Natural killer cell (primary cell): ENCODE data around the gene SRRD. TPM values are rescaled to one million over a fixed set of nuclear protein-coding genes. Genes with fewer than 3 reads are reported as not detected.

Source experiments
- ATAC-seq, 3 donors: fragments of 150-1000 bp in 2 of 3; fragments of 200-7000 bp in 1 of 3; cut with Tn5 transposase; 1 replicate in 1 of 3; 2 replicates in 2 of 3; pipeline ENCODE4 v1.10.0; 2021; ENCODE audit warnings: mild to moderate bottlenecking in 2 of 3, moderate library complexity in 2 of 3
- DNase-seq, 2 donors: peaks; one replicate each; pipeline versions ENCODE4 v3.0.0 to v3.0.0-alpha.2; 2013 to 2021; ENCODE audit warnings: mixed read lengths in 1 of 2
- H3K27ac ChIP-seq: one replicate; pipeline ENCODE4 v1.5.1; 2013; ENCODE audit warnings: mild to moderate bottlenecking, low read length
- H3K27me3 ChIP-seq: one replicate; pipeline ENCODE4 v1.6.1; 2013; ENCODE audit warnings: low read length; ENCODE audit not compliant: control insufficient read depth, insufficient read depth
- H3K36me3 ChIP-seq: one replicate; pipeline ENCODE4 v1.6.1; 2013; ENCODE audit warnings: low read length; ENCODE audit not compliant: control insufficient read depth, insufficient read depth
- H3K4me1 ChIP-seq: one replicate; pipeline ENCODE4 v1.6.1; 2013; ENCODE audit warnings: low read length; ENCODE audit not compliant: control insufficient read depth, insufficient read depth
- H3K4me3 ChIP-seq: one replicate; pipeline ENCODE4 v1.5.1; 2013; ENCODE audit warnings: low read length
- H3K9me3 ChIP-seq: one replicate; pipeline ENCODE4 v1.6.1; 2013; ENCODE audit warnings: low read length; ENCODE audit not compliant: control insufficient read depth, insufficient read depth
- H3K27ac Mint-ChIP-seq, 2 donors: one replicate each; pipeline ENCODE4 v1.8.0; 2022; ENCODE audit warnings: mild to moderate bottlenecking in 2 of 2, mixed read lengths in 2 of 2, moderate library complexity in 1 of 2
- H3K27me3 Mint-ChIP-seq, 2 donors: one replicate each; pipeline ENCODE4 v1.8.0; 2022; ENCODE audit warnings: low read depth in 2 of 2, mixed read lengths in 2 of 2
- H3K36me3 Mint-ChIP-seq: one replicate; pipeline ENCODE4 v1.8.0; 2022; ENCODE audit warnings: mixed read lengths
- H3K4me1 Mint-ChIP-seq, 2 donors: one replicate each; pipeline ENCODE4 v1.8.0; 2022; ENCODE audit warnings: mixed read lengths in 2 of 2
- H3K4me3 Mint-ChIP-seq: one replicate; pipeline ENCODE4 v1.8.0; 2022; ENCODE audit warnings: mild to moderate bottlenecking, moderate library complexity, mixed read lengths
- H3K9me3 Mint-ChIP-seq, 2 donors: one replicate each; pipeline ENCODE4 v1.8.0; 2022; ENCODE audit warnings: mixed read lengths in 2 of 2
- WGBS: methylation state at CpG from one replicate; pipeline ENCODE4 v1.1.7; 2013; ENCODE audit warnings: missing lambda C conversion rate; ENCODE audit not compliant: insufficient coverage; 5-methylcytosine and 5-hydroxymethylcytosine counted together
- intact Hi-C: fragments of 100-400 bp; cut with micrococcal nuclease; formaldehyde crosslinking; loops from one replicate; pipeline ENCODE4 v1.14.2; 2022
- total RNA-seq, 4 donors: library from RNA; stranded (reverse); fragments of 120-200 nt in 1 of 4; gene quantifications; one replicate each; pipeline versions ENCODE4 v1.2.3 to v1.2.4, GENCODE V29; 2013 to 2022
- TF ChIP-seq, protein P1 (sequence below): fragments of 200-600 bp; IDR thresholded peaks from one replicate; pipeline ENCODE4 v1.8.0; 2022; ENCODE audit warnings: antibody characterized with exemption

SRRD gene, protein sequence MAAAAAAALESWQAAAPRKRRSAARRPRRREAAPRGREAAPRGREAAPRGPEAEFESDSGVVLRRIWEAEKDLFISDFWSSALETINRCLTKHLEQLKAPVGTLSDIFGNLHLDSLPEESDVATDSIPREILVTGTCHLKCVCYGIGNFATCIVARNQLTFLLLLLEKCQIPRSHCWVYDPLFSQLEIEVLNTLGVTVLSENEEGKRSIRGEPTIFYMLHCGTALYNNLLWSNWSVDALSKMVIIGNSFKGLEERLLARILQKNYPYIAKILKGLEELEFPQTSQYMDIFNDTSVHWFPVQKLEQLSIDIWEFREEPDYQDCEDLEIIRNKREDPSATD
- 10 to 100 TPM; 18.8 to 21.5 (median 21.4) TPM for total RNA-seq
- 17.1 TPM for total RNA-seq (2013)

DNA sequence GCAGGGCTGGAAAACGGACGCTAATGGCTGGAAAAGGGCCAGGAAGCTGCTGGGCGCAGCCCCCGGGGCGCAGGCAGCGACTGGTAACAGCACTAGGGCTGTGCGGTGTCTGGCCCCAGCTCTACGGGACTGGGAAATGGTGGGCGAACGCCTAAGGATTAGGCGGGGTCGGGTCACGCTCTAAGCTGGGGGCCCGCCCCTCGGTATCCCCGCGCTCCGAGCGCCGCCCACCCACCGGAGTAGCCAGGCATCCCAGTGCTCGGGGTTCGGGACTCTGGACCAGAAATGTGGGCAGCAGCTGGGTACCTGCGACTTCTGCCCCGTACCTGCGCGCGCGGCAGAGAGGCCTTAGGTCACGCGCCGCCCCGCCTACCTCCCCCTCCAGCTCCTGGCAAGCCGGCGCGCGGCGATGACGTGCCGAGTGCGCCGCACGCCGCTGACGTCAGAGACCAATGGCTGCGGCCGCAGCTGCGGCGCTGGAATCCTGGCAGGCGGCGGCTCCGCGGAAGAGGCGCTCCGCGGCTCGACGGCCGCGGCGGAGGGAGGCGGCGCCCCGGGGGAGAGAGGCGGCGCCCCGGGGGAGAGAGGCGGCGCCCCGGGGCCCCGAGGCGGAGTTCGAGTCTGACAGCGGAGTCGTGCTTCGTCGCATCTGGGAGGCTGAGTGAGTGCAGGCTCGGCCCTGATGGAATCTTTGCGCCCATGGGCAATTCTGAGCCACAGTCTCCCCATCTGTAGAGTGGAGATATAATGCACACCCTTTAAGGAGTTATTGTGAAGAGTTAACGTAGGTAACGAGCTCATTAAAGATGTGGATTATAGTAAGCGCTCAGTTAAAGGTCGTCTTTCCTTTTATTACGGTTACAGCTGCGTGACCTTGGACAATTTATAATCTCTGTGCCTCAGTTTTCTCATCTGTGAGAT is at the start of gene SRRD, which contains the start of gene HPS4:
TSS of gene SRRD (plus strand) at position 439 of the 921 bp plus-strand sequence. CDS start at position 453, 14 bp downstream.
TSS of gene HPS4 (minus strand) at position 345 of the 921 bp plus-strand sequence. CDS start 2,021 bp downstream, outside the sequence.
- Histone ChIP-seq H3K27me3 (no peaks in the 10 kb centered on the region), H3K36me3 (peaks cover 13% of the 10 kb centered on the region), H3K9me3 (no peaks in the 10 kb centered on the region), H3K27ac (peak within 1 kb of the TSS; percentile 84), H3K4me3 (peak within 1 kb of the TSS; percentile 91), H3K4me1 (peaks cover 19% of the 10 kb centered on the region)
- TF ChIP-seq, protein P1, sequence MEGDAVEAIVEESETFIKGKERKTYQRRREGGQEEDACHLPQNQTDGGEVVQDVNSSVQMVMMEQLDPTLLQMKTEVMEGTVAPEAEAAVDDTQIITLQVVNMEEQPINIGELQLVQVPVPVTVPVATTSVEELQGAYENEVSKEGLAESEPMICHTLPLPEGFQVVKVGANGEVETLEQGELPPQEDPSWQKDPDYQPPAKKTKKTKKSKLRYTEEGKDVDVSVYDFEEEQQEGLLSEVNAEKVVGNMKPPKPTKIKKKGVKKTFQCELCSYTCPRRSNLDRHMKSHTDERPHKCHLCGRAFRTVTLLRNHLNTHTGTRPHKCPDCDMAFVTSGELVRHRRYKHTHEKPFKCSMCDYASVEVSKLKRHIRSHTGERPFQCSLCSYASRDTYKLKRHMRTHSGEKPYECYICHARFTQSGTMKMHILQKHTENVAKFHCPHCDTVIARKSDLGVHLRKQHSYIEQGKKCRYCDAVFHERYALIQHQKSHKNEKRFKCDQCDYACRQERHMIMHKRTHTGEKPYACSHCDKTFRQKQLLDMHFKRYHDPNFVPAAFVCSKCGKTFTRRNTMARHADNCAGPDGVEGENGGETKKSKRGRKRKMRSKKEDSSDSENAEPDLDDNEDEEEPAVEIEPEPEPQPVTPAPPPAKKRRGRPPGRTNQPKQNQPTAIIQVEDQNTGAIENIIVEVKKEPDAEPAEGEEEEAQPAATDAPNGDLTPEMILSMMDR = no peak
- no peaks in the 10 kb centered on the region for H3K27me3 Mint-ChIP-seq
- H3K27ac Mint-ChIP-seq = peak within 1 kb of the TSS; percentile 95 to 98
- under 1% methylated on average over 85 of the region's 85 CpGs for WGBS
- H3K4me3 Mint-ChIP-seq = peak within 1 kb of the TSS; percentile 95
- peak; percentile 96 to 97 for DNase-seq
- H3K36me3 Mint-ChIP-seq = no peaks in the 10 kb centered on the region
- no peaks in the 10 kb centered on the region for H3K9me3 Mint-ChIP-seq
- intact Hi-C loops = loop anchor here (1.0 to 2.0 kb wide), 3 partner anchors 19 to 189 kb away; partner anchors contain the start of gene TFIP11
- peak; percentile 83 to 92 (median 85) for ATAC-seq
- peaks cover 64 to 66% of the 10 kb centered on the region in 2 donors for H3K4me1 Mint-ChIP-seq

DNA sequence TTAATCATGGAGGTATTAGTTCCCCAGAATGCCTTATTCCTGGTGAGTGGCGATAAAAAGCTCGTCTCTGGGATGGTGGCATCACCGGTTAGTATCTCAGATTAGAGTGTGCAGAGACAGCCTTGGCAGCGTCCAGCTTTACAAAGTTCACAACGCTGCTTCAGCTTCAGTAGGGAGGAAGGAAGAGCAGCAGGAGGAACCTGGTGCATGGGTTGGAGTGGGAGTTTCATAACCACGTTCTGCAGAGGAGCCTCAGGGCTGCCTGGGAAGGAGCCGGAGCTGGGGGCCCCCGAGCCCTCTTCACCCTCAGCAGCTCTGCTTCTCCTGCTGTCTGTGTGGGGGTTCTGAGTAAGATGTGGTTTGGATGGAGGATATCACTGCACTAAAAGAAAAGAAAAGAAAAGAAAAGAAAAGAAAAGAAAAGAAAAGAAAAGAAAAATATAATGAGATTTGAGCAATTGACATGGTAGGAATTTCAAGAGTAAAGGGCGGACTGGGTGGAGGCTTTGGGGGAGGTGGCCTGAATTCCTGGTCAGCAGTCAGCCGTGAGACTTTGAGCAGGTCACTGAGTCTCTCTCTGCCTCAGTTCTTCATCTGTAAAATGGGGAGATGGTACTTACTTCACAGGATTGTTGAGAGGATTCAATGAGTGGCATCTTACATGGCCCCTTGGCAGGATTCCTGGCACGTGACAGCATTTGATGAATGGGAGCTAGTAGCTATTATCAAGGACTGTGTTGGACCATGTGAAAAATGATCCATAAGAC is 48.2 kb upstream of the SRRD start:
- 80% methylated on average over 10 of the region's 11 CpGs for WGBS
- H3K4me3 ChIP-seq = no peak overlapping the region
- no peaks in the 10 kb centered on the region for H3K27me3 Mint-ChIP-seq
- H3K27ac ChIP-seq = no peak overlapping the region
- ATAC-seq = no peak
- intact Hi-C loops = no loop called here
- H3K4me1 ChIP-seq = peaks cover 9% of the 10 kb centered on the region
- no peak overlapping the region for H3K27ac Mint-ChIP-seq
- H3K9me3 ChIP-seq = no peaks in the 10 kb centered on the region
- H3K36me3 ChIP-seq = peaks cover 11% of the 10 kb centered on the region
- H3K9me3 Mint-ChIP-seq = no peaks in the 10 kb centered on the region
- no peaks in the 10 kb centered on the region for H3K27me3 ChIP-seq
- H3K4me1 Mint-ChIP-seq = peaks cover 13 to 19% of the 10 kb centered on the region in 2 donors
- TF ChIP-seq, protein P1 = no peak
- H3K36me3 Mint-ChIP-seq = peaks cover 7% of the 10 kb centered on the region
- no peak for DNase-seq
- no peak overlapping the region for H3K4me3 Mint-ChIP-seq

DNA sequence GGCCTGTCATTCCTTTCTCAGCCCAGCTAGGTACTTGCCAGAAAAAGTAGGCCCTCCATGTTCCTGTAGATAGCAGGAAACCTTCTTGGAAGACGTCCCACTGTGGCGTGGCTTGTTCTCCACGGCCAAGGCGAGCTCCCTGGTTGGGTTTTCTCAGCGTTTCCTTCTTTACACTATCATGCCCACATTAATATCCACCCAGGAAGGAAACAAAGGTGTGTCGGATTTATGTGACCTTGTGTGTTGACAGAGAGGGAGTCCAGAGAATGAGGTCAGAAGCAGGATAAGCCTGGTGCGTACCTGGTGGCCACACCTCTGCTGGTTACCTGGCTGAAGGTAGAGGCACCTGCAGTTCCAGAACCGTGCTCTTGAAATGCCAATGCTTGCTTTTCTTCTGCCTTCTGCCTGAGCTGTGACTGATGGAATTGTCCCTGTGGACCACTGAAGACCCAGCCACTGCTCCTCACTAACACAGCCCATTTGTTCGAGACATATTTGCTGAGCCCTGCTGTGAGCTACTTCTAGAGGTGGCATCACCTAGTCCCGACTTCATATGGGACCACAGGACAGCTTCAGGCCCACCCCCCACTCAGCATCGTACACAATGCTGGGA is 46.7 kb upstream of the SRRD start:
- Histone ChIP-seq H3K4me1 (peaks cover 6% of the 10 kb centered on the region), H3K27ac (no peak overlapping the region), H3K27me3 (no peaks in the 10 kb centered on the region), H3K4me3 (no peak overlapping the region), H3K9me3 (no peaks in the 10 kb centered on the region), H3K36me3 (peaks cover 11% of the 10 kb centered on the region)
- no peak overlapping the region for H3K4me3 Mint-ChIP-seq
- TF ChIP-seq, protein P1 = no peak
- peaks cover 7% of the 10 kb centered on the region for H3K36me3 Mint-ChIP-seq
- intact Hi-C loops = no loop called here
- no peak for DNase-seq
- no peaks in the 10 kb centered on the region for H3K9me3 Mint-ChIP-seq
- H3K27me3 Mint-ChIP-seq = no peaks in the 10 kb centered on the region
- H3K27ac Mint-ChIP-seq = no peak overlapping the region
- no peak for ATAC-seq
- 80% methylated on average over 10 of the region's 11 CpGs for WGBS
- H3K4me1 Mint-ChIP-seq = peaks cover 13 to 18% of the 10 kb centered on the region in 2 donors
